Uterus (tissue), 4 donors: Measurements from ENCODE around the gene EPS8L2. TPM values are rescaled to one million over a fixed set of nuclear protein-coding genes. Genes with fewer than 3 reads are reported as not detected.

Source experiments
- DNase-seq, 2 donors: peaks; one replicate each; pipeline ENCODE4 v3.0.0-alpha.2; 2019 to 2020
- H3K27ac ChIP-seq, 2 donors: fragments of 200-600 bp; sonication (generic); 1 replicate in 1 of 2; 2 replicates in 1 of 2; pipeline ENCODE4 v1.5.1; 2016 to 2018
- H3K27me3 ChIP-seq, 2 donors: fragments of 200-600 bp; sonication (generic); one replicate each; pipeline ENCODE4 v1.5.1; 2018 to 2019; ENCODE audit warnings: control low read depth in 1 of 2
- H3K36me3 ChIP-seq, 2 donors: fragments of 200-600 bp; sonication (generic); one replicate each; pipeline ENCODE4 v1.5.1; 2019; ENCODE audit warnings: control low read depth in 1 of 2
- H3K4me1 ChIP-seq, 2 donors: fragments of 200-600 bp; sonication (generic); one replicate each; pipeline ENCODE4 v1.5.1; 2018 to 2019; ENCODE audit warnings: control low read depth in 1 of 2
- H3K4me3 ChIP-seq, 2 donors: fragments of 200-600 bp; sonication (generic); 1 replicate in 1 of 2; 2 replicates in 1 of 2; pipeline ENCODE4 v1.5.1; 2018 to 2019; ENCODE audit warnings: mild to moderate bottlenecking in 1 of 2
- H3K9me3 ChIP-seq, 2 donors: fragments of 200-600 bp; sonication (generic); one replicate each; pipeline ENCODE4 v1.5.1; 2019; ENCODE audit warnings: control low read depth in 1 of 2
- CTCF ChIP-seq, 4 experiments: fragments of 200-600 bp in 2 of 4; fragments of 450-650 bp in 2 of 4; sonication (generic) in 2 of 4; IDR thresholded peaks; one replicate each; pipeline ENCODE4 v1.5.1; 2016 to 2019; ENCODE audit warnings: antibody characterized with exemption in 4 of 4, mild to moderate bottlenecking in 2 of 4, moderate library complexity in 1 of 4
- POLR2A ChIP-seq, 2 donors: fragments of 450-650 bp; IDR thresholded peaks; one replicate each; pipeline ENCODE4 v1.6.1; 2016; ENCODE audit warnings: antibody characterized with exemption in 2 of 2, mild to moderate bottlenecking in 1 of 2, moderate library complexity in 1 of 2
- intact Hi-C: fragments of 100-400 bp; cut with DNase I; formaldehyde crosslinking; loops from one replicate; pipeline ENCODE4 v1.15.1; 2023; ENCODE audit warnings: low total_unique reads
- total RNA-seq, 4 donors: library from RNA; depleted of rRNA in 3 of 4; stranded (reverse); fragments of >200 nt in 3 of 4; gene quantifications; one replicate each; pipeline versions ENCODE4 v1.1.0 to v1.2.4, GENCODE V29; 2014 to 2023
- donor health status: DM: yes; HTN: yes; CAD: no.

Gene EPS8L2
- total RNA-seq, 4 donors from 2014 or later = 12.2 to 52.8 (median 32.3) TPM

GRCh38 chr11:660281-660680 lies 45.8 kb upstream of the EPS8L2 start:
- H3K9me3 ChIP-seq = no peaks in the 10 kb centered on the region
- no peaks in the 10 kb centered on the region for H3K36me3 ChIP-seq
- H3K4me1 ChIP-seq = no peaks in the 10 kb centered on the region
- DNase-seq = no peak
- H3K27me3 ChIP-seq = no peaks in the 10 kb centered on the region
- intact Hi-C loops = loop anchor here (5.0 kb wide), 1 partner anchor 62 kb away; no protein-coding TSS in a partner anchor
- TF ChIP-seq POLR2A (IDR thresholded peaks at IDR 0.05) = no peak
- TF ChIP-seq CTCF (IDR thresholded peaks at IDR 0.05) = no peak
- H3K27ac ChIP-seq = no peak overlapping the region
- no peak overlapping the region for H3K4me3 ChIP-seq

GRCh38 chr11:660681-661444 lies 45.2 kb upstream of the EPS8L2 start:
- no peak for DNase-seq
- Histone ChIP-seq H3K27ac (no peak overlapping the region), H3K27me3 (no peaks in the 10 kb centered on the region), H3K9me3 (no peaks in the 10 kb centered on the region), H3K4me3 (no peak overlapping the region), H3K36me3 (no peaks in the 10 kb centered on the region), H3K4me1 (no peaks in the 10 kb centered on the region)
- intact Hi-C loops = loop anchor here (5.0 kb wide), 1 partner anchor 61 kb away; no protein-coding TSS in a partner anchor
- no peak for TF ChIP-seq POLR2A (IDR thresholded peaks at IDR 0.05)
- no peak for TF ChIP-seq CTCF (IDR thresholded peaks at IDR 0.05)

GRCh38 chr11:662689-663274 lies 43.2 kb upstream of the EPS8L2 start:
- peak; percentile 67 to 74 for DNase-seq
- Histone ChIP-seq H3K4me1 (no peaks in the 10 kb centered on the region), H3K4me3 (no peak overlapping the region), H3K9me3 (no peaks in the 10 kb centered on the region), H3K36me3 (no peaks in the 10 kb centered on the region), H3K27ac (no peak overlapping the region), H3K27me3 (no peaks in the 10 kb centered on the region)
- intact Hi-C loops = loop anchor here (5.0 kb wide), 1 partner anchor 60 kb away; no protein-coding TSS in a partner anchor
- TF ChIP-seq POLR2A (IDR thresholded peaks at IDR 0.05) (no peak), CTCF (IDR thresholded peaks at IDR 0.05) (peak; percentile 58 to 84 (median 73))

- Histone ChIP-seq H3K27me3 (no peaks in the 10 kb centered on the region), H3K4me1 (no peaks in the 10 kb centered on the region), H3K36me3 (no peaks in the 10 kb centered on the region), H3K9me3 (no peaks in the 10 kb centered on the region), H3K4me3 (no peak overlapping the region), H3K27ac (peak overlapping the region; percentile 18 to 20)
- DNase-seq = no peak
- TF ChIP-seq POLR2A (IDR thresholded peaks at IDR 0.05) (no peak), CTCF (IDR thresholded peaks at IDR 0.05) (no peak)
- intact Hi-C loops = no loop called here
Measured at GRCh38 chr11:665062-665703, 40.8 kb upstream of the EPS8L2 start.
